Spleen (tissue), 11 donors: ENCODE data around the gene ZMYM2. TPM values are rescaled to one million over a fixed set of nuclear protein-coding genes. Genes with fewer than 3 reads are reported as not detected.
A peak's percentile ranks its signal among the peaks of the same experiment; 100 is the strongest.
"Not testable (repeated sequence)": the region's sequence is repeated elsewhere in the genome, so short reads cannot be mapped to it uniquely, and the experiment has no call there.

Experiments used
- DNase-seq: peaks from one replicate; pipeline ENCODE4 v3.0.0-alpha.2; 2020
- H3K27ac ChIP-seq, 8 donors: fragments of 200-600 bp; sonication (generic) in 7 of 8; 1 replicate in 4 of 8; 2 replicates in 4 of 8; pipeline versions ENCODE4 v1.5.0 to v1.8.0; 2016 to 2021; ENCODE audit warnings: inconsistent platforms in 4 of 8, mild to moderate bottlenecking in 4 of 8, moderate library complexity in 1 of 8
- H3K27me3 ChIP-seq, 7 donors: fragments of 200-600 bp; sonication (generic) in 6 of 7; replicated peaks in 1 of 7; 1 replicate in 4 of 7; 2 replicates in 3 of 7; pipeline versions ENCODE4 v1.5.0 to v1.8.0; 2016 to 2021; ENCODE audit warnings: inconsistent platforms in 3 of 7, mild to moderate bottlenecking in 1 of 7
- H3K36me3 ChIP-seq, 6 donors: fragments of 200-600 bp; sonication (generic) in 5 of 6; 1 replicate in 4 of 6; 2 replicates in 2 of 6; pipeline versions ENCODE4 v1.5.0 to v1.8.0; 2016 to 2021; ENCODE audit warnings: inconsistent platforms in 2 of 6
- H3K4me1 ChIP-seq, 6 donors: fragments of 200-600 bp; sonication (generic) in 5 of 6; 1 replicate in 3 of 6; 2 replicates in 3 of 6; pipeline versions ENCODE4 v1.5.0 to v1.8.0; 2016 to 2021; ENCODE audit warnings: inconsistent platforms in 3 of 6
- H3K4me3 ChIP-seq, 8 donors: fragments of 200-600 bp; sonication (generic) in 7 of 8; 1 replicate in 4 of 8; 2 replicates in 4 of 8; pipeline versions ENCODE4 v1.5.0 to v1.8.0; 2016 to 2021; ENCODE audit warnings: inconsistent platforms in 4 of 8, mild to moderate bottlenecking in 4 of 8, moderate library complexity in 2 of 8
- H3K9me3 ChIP-seq, 8 donors: fragments of 200-600 bp; sonication (generic) in 7 of 8; 1 replicate in 4 of 8; 2 replicates in 4 of 8; pipeline versions ENCODE4 v1.5.0 to v1.8.0; 2016 to 2021; ENCODE audit warnings: inconsistent platforms in 4 of 8
- POLR2A ChIP-seq, 3 donors: fragments of 450-650 bp; IDR thresholded peaks; one replicate each; pipeline ENCODE4 v1.5.1; 2017; ENCODE audit warnings: antibody characterized with exemption in 3 of 3, mild to moderate bottlenecking in 1 of 3
- POLR2AphosphoS5 ChIP-seq, 3 donors: sonication (generic); formaldehyde crosslinking; IDR thresholded peaks; one replicate each; pipeline ENCODE4 v1.5.1; 2017; ENCODE audit warnings: antibody characterized with exemption in 3 of 3
- WGBS, 5 donors: extraction: QIAGEN DNeasy Blood & Tissue Kit in 3 of 5; methylation state at CpG; one replicate each; pipeline versions ENCODE4 v1.1.5 to v1.1.7; 2013 to 2018; 5-methylcytosine and 5-hydroxymethylcytosine counted together
- intact Hi-C: fragments of 100-400 bp; cut with DNase I; formaldehyde crosslinking; loops from one replicate; pipeline ENCODE4 v1.15.0; 2023; ENCODE audit warnings: low total_unique reads
- polyA plus RNA-seq, 3 donors: library from polyadenylated mRNA; stranded (reverse); fragments of 200-250 nt; gene quantifications; one replicate each; pipeline ENCODE4 v1.2.1, GENCODE V29; 2013
- total RNA-seq, 7 donors: library from RNA; depleted of rRNA in 3 of 7; stranded (reverse); fragments of >200 nt in 3 of 7; fragmentation: NEBNext Ultra II Directional in 4 of 7; extraction: Animal tissue kit (Norgen Biotek cat#: 25700) in 4 of 7; gene quantifications; one replicate each; pipeline versions ENCODE4 v1.1.0 to v1.2.1, GENCODE V29; 2016 to 2021
- TF ChIP-seq, protein P1 (sequence below), 11 experiments: fragments of 200-600 bp in 7 of 11; fragments of 450-650 bp in 4 of 11; sonication (generic) in 4 of 11; IDR thresholded peaks in 8 of 11; conservative IDR thresholded peaks in 3 of 11; 1 replicate in 7 of 11; 2 replicates in 4 of 11; pipeline versions ENCODE4 v1.4.0 to v1.8.0; 2016 to 2021; ENCODE audit warnings: antibody characterized with exemption in 11 of 11, inconsistent platforms in 4 of 11, mild to moderate bottlenecking in 1 of 11
- donor health status: healthy with polysubstance abuse.
- donor health status: DM: no; HTN: no; CAD: no; lungs with moderate emphysema.
- donor health status: DM: no; HTN: no; CAD: no.
- donor health status: Bipolar disorder and iron deficiency.
- donor health status: healthy.
- donor health status: DM: no; HTN: no; CAD: no.
- donor health status: DM: yes; HTN: yes; CAD: no.

Gene ZMYM2
- total and polyA plus RNA-seq, 10 donors: 17.8 to 125 (median 94.6) TPM

DNA sequence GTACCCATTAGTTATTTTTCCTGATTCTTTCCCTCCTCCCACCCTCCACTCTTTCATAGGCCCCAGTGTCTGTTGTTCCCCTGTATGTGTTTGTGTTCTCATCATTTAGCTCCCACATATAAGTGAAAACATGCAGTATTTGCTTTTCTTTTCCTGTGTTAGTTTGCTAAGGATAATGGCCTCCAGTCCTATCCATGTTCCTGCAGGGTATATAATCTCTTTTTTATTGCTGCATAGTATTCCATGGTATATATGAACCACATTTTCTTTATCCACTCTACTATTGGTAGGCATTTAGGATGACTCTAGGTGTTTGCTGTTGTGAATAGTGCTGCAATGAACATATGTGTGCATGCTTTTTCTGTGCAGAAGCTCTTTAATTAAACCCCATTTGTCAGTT, 79.4 kb downstream of the ZMYM2 start:
- peaks cover 2 to 100% (median 49%) of the 10 kb centered on the region in 6 donors for H3K36me3 ChIP-seq
- TF ChIP-seq POLR2A (IDR thresholded peaks at IDR 0.05) (no peak), POLR2AphosphoS5 (IDR thresholded peaks at IDR 0.05) (no peak)
- TF ChIP-seq, protein P1, sequence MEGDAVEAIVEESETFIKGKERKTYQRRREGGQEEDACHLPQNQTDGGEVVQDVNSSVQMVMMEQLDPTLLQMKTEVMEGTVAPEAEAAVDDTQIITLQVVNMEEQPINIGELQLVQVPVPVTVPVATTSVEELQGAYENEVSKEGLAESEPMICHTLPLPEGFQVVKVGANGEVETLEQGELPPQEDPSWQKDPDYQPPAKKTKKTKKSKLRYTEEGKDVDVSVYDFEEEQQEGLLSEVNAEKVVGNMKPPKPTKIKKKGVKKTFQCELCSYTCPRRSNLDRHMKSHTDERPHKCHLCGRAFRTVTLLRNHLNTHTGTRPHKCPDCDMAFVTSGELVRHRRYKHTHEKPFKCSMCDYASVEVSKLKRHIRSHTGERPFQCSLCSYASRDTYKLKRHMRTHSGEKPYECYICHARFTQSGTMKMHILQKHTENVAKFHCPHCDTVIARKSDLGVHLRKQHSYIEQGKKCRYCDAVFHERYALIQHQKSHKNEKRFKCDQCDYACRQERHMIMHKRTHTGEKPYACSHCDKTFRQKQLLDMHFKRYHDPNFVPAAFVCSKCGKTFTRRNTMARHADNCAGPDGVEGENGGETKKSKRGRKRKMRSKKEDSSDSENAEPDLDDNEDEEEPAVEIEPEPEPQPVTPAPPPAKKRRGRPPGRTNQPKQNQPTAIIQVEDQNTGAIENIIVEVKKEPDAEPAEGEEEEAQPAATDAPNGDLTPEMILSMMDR (IDR thresholded peaks at IDR 0.05 in 8 of 11, conservative IDR thresholded peaks at IDR 0.05 in 3 of 11): no peak
- intact Hi-C loops: no loop called here

GRCh38 chr13:20042603-20043002, 84.1 kb downstream of the ZMYM2 start:
- DNase-seq, H3K27ac ChIP-seq, H3K4me3 ChIP-seq, H3K27me3 ChIP-seq, intact Hi-C loops, H3K4me1 ChIP-seq, H3K9me3 ChIP-seq: not testable (repeated sequence)
- H3K36me3 ChIP-seq: peaks cover 0 to 99% (median 47%) of the 10 kb centered on the region in 6 donors
- 95 to 100% (median 96%) methylated on average over 4 of the region's 4 CpGs for whole genome bisulfite sequencing, 5 donors

More for the DNA sequence above, 79.4 kb downstream of the ZMYM2 start:
- Histone ChIP-seq H3K9me3 (peaks cover 0 to 5% (median 0%) of the 10 kb centered on the region in 8 donors), H3K27me3 (no peaks in the 10 kb centered on the region), H3K27ac (no peak overlapping the region), H3K4me3 (no peak overlapping the region), H3K4me1 (peaks cover 0 to 23% (median 1%) of the 10 kb centered on the region in 6 donors)
- DNase-seq: no peak

DNA sequence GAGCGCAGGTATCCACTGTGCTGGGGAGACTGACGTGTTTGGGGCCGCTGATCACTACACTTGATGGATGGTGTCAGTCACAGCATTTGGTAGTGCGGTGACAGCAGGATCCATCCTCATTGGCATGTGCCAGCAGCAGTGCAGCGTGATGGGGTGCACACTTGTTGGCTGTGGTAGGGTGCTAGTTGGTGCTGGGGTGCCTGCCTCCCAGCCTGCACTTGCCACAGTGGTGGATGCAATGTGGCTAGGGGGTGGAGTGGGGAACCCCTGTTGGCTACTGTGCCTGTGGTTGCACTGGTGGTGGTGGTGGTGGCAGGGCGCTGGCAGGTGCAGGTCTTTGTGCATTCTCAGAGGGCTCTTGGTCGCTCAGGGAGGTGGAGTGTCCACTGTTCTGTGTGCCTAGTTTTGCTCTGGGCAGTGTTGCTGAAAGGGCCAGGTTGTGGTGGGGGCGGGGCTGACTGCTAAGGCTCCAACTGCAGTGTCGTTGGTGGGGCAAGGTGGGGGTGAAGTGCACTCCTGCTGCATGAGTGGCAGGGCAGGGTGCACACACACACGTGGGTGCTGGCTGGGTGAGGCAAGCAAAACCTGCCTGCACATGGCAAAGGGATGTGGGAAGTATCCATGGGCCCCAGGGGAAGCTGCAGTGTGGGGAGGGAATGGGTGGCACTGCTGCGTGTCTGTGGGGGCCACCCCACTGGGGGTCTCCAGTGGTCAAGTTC, 84.8 kb downstream of the ZMYM2 start:
- Histone ChIP-seq H3K4me3 (no peak overlapping the region), H3K9me3 (no peaks in the 10 kb centered on the region), H3K27ac (no peak overlapping the region), H3K27me3 (no peaks in the 10 kb centered on the region), H3K4me1 (peaks cover 0 to 11% (median 3%) of the 10 kb centered on the region in 6 donors), H3K36me3 (peaks cover 0 to 91% (median 40%) of the 10 kb centered on the region in 6 donors)
- TF ChIP-seq, protein P1 (IDR thresholded peaks at IDR 0.05 in 8 of 11, conservative IDR thresholded peaks at IDR 0.05 in 3 of 11): no peak
- peak in 1 of 3 donors; percentile 49 for TF ChIP-seq POLR2AphosphoS5 (IDR thresholded peaks at IDR 0.05)
- 88 to 92% (median 92%) methylated on average over 8 to 11 of the region's 11 CpGs for WGBS, 5 donors
- no peak for DNase-seq
- intact Hi-C loops: no loop called here

DNA sequence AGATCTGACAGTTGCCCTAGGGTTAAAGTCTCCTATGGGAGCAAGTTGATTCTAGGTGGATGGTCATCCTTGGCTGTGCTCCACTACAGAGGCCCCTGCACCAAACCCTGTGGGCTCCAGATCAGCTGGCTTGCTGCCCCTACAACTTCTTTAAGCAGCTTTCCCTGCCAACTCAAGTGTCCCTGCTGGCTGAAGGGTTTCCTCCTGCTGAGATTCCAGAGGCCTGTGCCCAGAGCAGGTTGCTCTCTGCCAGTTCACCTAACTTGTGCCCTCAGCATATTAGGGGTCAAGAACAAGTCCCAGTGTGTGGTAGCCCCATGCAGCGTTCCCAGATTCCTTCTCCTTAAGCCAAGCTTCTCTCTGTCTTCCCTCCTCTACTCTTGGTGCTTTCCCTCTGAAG, 85.6 kb downstream of the ZMYM2 start:
- Histone ChIP-seq H3K27ac (no peak overlapping the region), H3K36me3 (peaks cover 0 to 84% (median 36%) of the 10 kb centered on the region in 6 donors), H3K4me1 (peaks cover 7 to 18% (median 10%) of the 10 kb centered on the region in 6 donors), H3K27me3 (no peaks in the 10 kb centered on the region), H3K4me3 (no peak overlapping the region), H3K9me3 (no peaks in the 10 kb centered on the region)
- TF ChIP-seq POLR2A (IDR thresholded peaks at IDR 0.05) (no peak), POLR2AphosphoS5 (IDR thresholded peaks at IDR 0.05) (no peak)
- TF ChIP-seq, protein P1 (IDR thresholded peaks at IDR 0.05 in 8 of 11, conservative IDR thresholded peaks at IDR 0.05 in 3 of 11): no peak
- intact Hi-C loops: no loop called here
- no peak for DNase-seq
- 91 to 100% (median 94%) methylated on average over 1 of the region's 1 CpG for WGBS, 5 donors
